Cortex of kidney (tissue), 1 donor: ENCODE measurements around the gene FAM83G.
"Not testable (repeated sequence)": the region's sequence is repeated elsewhere in the genome, so short reads cannot be mapped to it uniquely, and the experiment has no call there.

ENCODE experiments used
- DNase-seq: peaks from one replicate; lab custom pipeline; 2025; lab: John Stamatoyannopoulos, UW

FAM83G gene, protein sequence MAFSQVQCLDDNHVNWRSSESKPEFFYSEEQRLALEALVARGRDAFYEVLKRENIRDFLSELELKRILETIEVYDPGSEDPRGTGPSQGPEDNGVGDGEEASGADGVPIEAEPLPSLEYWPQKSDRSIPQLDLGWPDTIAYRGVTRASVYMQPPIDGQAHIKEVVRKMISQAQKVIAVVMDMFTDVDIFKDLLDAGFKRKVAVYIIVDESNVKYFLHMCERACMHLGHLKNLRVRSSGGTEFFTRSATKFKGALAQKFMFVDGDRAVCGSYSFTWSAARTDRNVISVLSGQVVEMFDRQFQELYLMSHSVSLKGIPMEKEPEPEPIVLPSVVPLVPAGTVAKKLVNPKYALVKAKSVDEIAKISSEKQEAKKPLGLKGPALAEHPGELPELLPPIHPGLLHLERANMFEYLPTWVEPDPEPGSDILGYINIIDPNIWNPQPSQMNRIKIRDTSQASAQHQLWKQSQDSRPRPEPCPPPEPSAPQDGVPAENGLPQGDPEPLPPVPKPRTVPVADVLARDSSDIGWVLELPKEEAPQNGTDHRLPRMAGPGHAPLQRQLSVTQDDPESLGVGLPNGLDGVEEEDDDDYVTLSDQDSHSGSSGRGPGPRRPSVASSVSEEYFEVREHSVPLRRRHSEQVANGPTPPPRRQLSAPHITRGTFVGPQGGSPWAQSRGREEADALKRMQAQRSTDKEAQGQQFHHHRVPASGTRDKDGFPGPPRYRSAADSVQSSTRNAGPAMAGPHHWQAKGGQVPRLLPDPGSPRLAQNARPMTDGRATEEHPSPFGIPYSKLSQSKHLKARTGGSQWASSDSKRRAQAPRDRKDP

GRCh38 chr17:19004421-19005136 lies at the start of gene FAM83G:
Gene FAM83G, minus strand, starts transcription at chr17:19004764. Its CDS starts 723 bp downstream, at chr17:19004041.
- DNase-seq: no peak

DNA sequence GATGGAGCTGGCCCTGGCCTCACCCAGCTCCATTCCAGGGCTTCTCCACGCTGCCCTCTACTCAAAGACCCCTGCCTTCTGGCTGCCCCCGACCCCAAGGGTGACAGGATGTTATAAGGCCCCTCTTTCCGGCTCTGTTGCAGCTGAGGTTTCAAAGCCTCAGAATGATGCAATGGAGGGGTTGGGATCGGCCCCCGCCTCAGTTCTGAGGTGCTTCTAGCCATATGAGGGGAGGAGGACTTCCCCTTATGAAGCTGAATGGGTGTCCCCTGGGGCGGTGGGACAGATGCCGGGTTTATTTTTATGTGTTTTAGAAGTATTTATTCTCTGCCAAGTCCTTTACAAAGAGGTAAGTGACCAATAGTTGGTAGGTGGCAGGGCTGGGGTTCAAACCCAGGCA lies 44.3 kb upstream of the FAM83G start:
- DNase-seq: not testable (repeated sequence)

- not testable (repeated sequence) for DNase-seq
These were observed 42.9 kb upstream of the FAM83G start for GRCh38 chr17:19047510-19047909.

DNA sequence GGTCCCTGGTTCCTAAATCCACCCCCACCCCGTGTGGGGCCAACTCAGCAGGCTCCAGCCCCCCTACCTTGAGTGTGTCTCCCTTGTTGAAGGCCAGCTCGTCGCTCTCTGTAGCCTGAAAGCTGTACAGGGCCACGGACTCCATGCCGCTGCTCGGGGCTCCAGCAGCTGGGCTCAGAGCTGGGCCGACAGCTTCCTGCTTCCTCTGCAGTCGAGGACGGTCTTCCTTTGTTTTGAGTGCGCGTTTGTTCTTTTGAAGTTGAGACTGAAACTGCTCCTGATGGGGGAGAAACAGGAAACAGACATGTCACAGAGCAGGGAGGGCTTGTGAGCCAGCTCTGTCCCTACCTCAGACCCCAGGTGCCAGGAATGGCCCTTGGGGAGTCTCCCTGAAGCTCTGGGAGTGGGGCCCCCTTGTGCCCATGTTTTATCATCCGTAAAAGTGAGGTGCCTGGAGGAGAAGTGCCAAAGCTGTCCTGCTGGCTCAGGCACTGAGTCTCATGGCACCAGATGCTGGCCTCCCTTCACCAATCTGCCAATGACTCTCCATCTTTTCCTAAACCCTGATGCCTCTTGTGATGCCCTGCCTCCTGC lies 42.3 kb upstream of the FAM83G start, which contains the start of gene GRAP:
Gene GRAP, minus strand, starts transcription at position 176 of the 594 bp plus-strand sequence. Its CDS starts 31 bp downstream, at position 145.
- DNase-seq: not testable (repeated sequence)

GRCh38 chr17:19044643-19045042 lies 40.1 kb upstream of the FAM83G start:
- DNase-seq: not testable (repeated sequence)

- DNase-seq: not testable (repeated sequence)
These were observed 38.5 kb upstream of the FAM83G start for GRCh38 chr17:19043032-19043431.

DNA sequence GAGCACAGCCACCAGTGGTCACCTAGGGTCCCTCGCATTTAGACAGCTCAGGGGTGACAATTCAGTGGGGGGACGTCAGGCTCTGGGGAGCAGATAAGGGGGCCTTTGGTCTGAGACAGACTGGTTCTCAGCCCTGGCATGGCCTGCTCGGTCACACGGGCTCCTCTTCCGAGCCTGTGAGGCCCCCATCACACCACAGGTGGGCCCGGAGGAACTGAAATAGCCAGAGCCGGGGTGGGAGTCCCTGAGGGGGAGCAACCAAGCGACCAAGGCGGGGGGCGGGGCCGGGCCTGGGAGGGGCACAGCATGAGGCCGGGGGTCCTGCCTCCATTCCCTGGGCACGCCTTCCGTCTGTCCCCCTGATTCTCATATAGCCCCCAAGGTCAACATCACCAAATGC lies 37.8 kb upstream of the FAM83G start:
- not testable (repeated sequence) for DNase-seq

GRCh38 chr17:19041871-19042270 lies 37.3 kb upstream of the FAM83G start:
- not testable (repeated sequence) for DNase-seq

GRCh38 chr17:19040350-19040749 lies 35.8 kb upstream of the FAM83G start:
- not testable (repeated sequence) for DNase-seq

DNA sequence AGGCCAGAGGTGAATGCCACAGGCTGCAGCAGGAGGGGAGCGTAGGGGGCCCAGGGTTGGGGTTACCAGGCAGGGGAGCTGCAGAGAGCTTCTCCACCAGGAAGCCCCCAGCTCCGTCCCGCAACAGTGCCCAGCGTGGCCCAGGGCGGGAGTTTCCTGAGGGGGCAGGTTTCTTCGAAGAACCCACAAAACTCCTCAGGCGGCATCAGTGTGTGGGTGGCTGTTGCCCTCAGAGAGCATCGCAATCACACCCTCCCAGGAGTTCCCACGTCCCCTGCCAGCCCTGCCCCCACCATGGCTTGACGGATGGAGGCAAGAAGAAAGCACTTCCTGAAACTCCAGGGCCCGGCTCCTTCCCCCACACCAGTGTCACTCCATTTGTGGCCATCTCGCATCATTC lies 34.2 kb upstream of the FAM83G start:
- not testable (repeated sequence) for DNase-seq

DNA sequence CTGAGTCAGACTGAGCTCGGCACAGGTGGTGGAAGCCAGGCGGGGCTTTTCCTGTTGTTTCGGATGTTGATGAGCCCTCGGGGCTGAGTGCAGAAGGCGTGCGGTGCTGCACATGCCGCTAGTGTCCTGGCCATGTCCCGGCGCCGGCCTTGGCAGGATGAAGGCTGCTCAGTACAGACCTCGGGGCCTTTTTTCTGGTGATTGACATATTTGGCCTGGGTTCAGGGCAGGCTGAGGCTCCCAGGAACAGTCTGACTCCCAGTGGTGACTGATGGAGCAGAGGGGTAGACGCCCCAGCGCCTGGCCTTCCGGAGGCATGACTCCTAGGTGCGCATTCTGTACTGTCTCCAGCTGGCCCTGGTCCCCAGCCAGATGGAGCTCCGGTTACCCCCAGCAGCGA lies 33.4 kb upstream of the FAM83G start:
- not testable (repeated sequence) for DNase-seq

DNA sequence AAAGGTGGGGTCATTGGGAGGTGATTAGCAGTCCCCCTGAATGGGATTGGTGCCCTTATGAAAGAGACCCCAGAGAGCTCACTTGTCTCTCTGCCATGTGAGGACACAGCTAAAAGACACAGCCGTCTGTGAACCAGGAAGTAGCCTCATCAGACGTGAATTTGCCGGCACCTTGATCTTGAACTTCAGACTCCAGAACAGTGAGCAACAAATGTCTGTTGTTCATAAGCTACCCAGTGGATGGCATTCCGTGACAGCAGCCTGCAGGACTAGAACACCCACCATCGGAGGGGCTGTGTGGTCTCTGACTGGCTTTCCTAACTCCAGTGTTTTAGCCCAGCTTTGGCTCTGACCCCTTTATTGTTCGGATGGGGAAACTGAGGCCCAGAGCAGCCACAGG lies 33.0 kb upstream of the FAM83G start:
- DNase-seq: not testable (repeated sequence)

GRCh38 chr17:19036186-19036585 lies 31.6 kb upstream of the FAM83G start:
- DNase-seq: not testable (repeated sequence)

- DNase-seq: not testable (repeated sequence)
These were observed 27.9 kb upstream of the FAM83G start for GRCh38 chr17:19032377-19032988.

DNA sequence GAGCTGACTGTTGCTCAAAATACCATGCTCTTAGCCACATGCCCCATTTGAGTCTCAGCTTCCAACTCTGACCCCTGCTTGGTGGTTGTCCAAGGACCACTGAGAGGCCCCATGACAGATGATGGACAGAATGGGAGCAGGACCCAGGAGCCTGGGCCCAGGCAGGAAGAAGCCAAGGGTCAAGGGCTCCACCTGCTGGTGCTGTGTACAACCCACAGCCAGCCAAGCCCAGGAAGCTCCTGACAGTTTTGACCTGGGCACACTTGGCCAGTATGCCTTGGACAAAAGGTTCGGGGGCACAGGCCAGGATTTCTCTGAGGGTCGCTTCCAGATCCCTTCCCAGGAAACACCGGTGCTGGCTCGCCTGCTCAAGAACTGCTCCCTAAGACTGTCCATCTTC lies 27.2 kb upstream of the FAM83G start:
- DNase-seq: not testable (repeated sequence)

DNA sequence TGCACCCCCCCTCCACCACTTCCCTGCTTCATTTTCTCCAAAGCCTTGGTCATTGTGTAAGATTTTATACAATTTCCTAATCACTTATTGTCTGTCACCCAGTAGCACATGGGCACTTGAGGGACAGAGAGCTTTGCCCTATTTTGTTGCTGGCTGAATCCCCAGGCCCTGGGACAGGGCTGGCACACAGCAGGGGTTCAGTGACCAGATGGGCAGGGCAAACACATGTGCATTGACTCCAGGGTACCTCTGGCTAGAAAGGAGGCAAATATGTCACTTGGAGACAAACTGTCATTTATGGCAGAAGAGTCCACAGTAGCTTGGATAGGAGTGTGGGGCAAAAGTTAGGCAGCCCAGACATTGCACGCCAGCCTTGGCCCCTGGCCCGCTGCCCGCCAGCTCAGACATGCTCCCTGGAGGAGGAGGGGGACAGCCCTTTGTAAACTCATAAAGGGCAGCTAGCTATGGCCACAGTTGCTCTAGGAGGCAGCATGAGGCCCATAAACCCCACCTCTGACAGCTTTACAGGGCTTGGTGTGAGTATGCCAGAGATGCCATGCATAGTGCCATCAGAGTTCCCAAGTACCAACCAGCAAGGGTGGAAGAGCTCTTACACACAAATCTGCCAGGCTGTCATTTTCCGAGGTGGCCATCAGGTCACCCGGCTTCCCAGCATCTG lies 26.3 kb upstream of the FAM83G start:
- not testable (repeated sequence) for DNase-seq

- DNase-seq: not testable (repeated sequence)
These were observed 25.2 kb upstream of the FAM83G start for GRCh38 chr17:19029740-19030139.

GRCh38 chr17:19028671-19029070 lies 24.1 kb upstream of the FAM83G start:
- DNase-seq: not testable (repeated sequence)

- no peak for DNase-seq
These were observed 19.8 kb upstream of the FAM83G start for GRCh38 chr17:19024101-19025078.
